HG02943 (cell line): ENCODE measurements around the gene SSBP4.
"Not testable (repeated sequence)": the region's sequence is repeated elsewhere in the genome, so short reads cannot be mapped to it uniquely, and the experiment has no call there.

ENCODE experiments used
- ATAC-seq: cut with Tn5 transposase; IDR thresholded peaks from one replicate; pipeline ENCODE4 v1.9.1; 2021; ENCODE audit warnings: mild to moderate bottlenecking, low read depth, moderate library complexity; ENCODE audit not compliant: unreplicated experiment

The SSBP4 gene

GRCh38 chr19:18419195-18419698, at the start of gene SSBP4:
SSBP4 (plus strand) TSS chr19:18419398; CDS start chr19:18419649, 251 bp downstream.
- ATAC-seq = no peak

GRCh38 chr19:18373407-18373891, 45.7 kb upstream of the SSBP4 start:
- no peak for ATAC-seq

GRCh38 chr19:18373892-18374629, 45.1 kb upstream of the SSBP4 start:
- peak; percentile 74 for ATAC-seq

- ATAC-seq = no peak
Observed at GRCh38 chr19:18377026-18377425, 42.2 kb upstream of the SSBP4 start.

- ATAC-seq = no peak
Observed at GRCh38 chr19:18379803-18380747, 39.1 kb upstream of the SSBP4 start.

- ATAC-seq = no peak
Observed at GRCh38 chr19:18380843-18381242, 38.4 kb upstream of the SSBP4 start.

- not testable (repeated sequence) for ATAC-seq
Observed at GRCh38 chr19:18383622-18384021, 35.6 kb upstream of the SSBP4 start.

- ATAC-seq = no peak
Observed at GRCh38 chr19:18384775-18385174, 34.4 kb upstream of the SSBP4 start.

- ATAC-seq = no peak
Observed at GRCh38 chr19:18385359-18385674, 33.9 kb upstream of the SSBP4 start.

- ATAC-seq = no peak
Observed at GRCh38 chr19:18385675-18386542, 33.3 kb upstream of the SSBP4 start, which contains the start of gene GDF15. GDF15 (plus strand) TSS chr19:18386158; CDS start chr19:18386190, 32 bp downstream.

- no peak for ATAC-seq
Observed at GRCh38 chr19:18386543-18387271, 32.5 kb upstream of the SSBP4 start.

- no peak for ATAC-seq
Observed at GRCh38 chr19:18388100-18388959, 30.9 kb upstream of the SSBP4 start.

GRCh38 chr19:18388960-18389725, 30.1 kb upstream of the SSBP4 start:
- ATAC-seq = no peak

GRCh38 chr19:18389726-18390064, 29.5 kb upstream of the SSBP4 start:
- ATAC-seq = no peak

GRCh38 chr19:18390065-18390907, 28.9 kb upstream of the SSBP4 start:
- no peak for ATAC-seq

- no peak for ATAC-seq
Observed at GRCh38 chr19:18391509-18392075, 27.6 kb upstream of the SSBP4 start.

- ATAC-seq = no peak
Observed at GRCh38 chr19:18392417-18392816, 26.8 kb upstream of the SSBP4 start.
